Inferior parietal cortex (tissue), 1 donor: ENCODE measurements around the gene FAM13A.
"Not testable (repeated sequence)": the region's sequence is repeated elsewhere in the genome, so short reads cannot be mapped to it uniquely, and the experiment has no call there.

Experiments
- DNase-seq: peaks from one replicate; pipeline ENCODE4 v3.0.0-alpha.2; 2016; ENCODE audit errors: extremely low spot score

FAM13A gene

GRCh38 chr4:89056953-89057398, at the start of gene FAM13A:
FAM13A (minus strand) TSS chr4:89057185; CDS start chr4:89056964, 221 bp downstream.
- peak; percentile 78 for DNase-seq

GRCh38 chr4:89105726-89106125, 48.7 kb upstream of the FAM13A start:
- DNase-seq: no peak

GRCh38 chr4:89101256-89102161, 44.5 kb upstream of the FAM13A start:
- DNase-seq: no peak

GRCh38 chr4:89100853-89101252, 43.9 kb upstream of the FAM13A start:
- DNase-seq: no peak

- DNase-seq: no peak
Measured at GRCh38 chr4:89099471-89099870, 42.5 kb upstream of the FAM13A start.

GRCh38 chr4:89099034-89099433, 42.0 kb upstream of the FAM13A start:
- no peak for DNase-seq

- no peak for DNase-seq
Measured at GRCh38 chr4:89078300-89078699, 21.3 kb upstream of the FAM13A start.

GRCh38 chr4:89077761-89078160, 20.8 kb upstream of the FAM13A start:
- DNase-seq: no peak

GRCh38 chr4:89072921-89073320, 15.9 kb upstream of the FAM13A start:
- DNase-seq: no peak

- no peak for DNase-seq
Measured at GRCh38 chr4:89071311-89071710, 14.3 kb upstream of the FAM13A start.

- no peak for DNase-seq
Measured at GRCh38 chr4:89070041-89070440, 13.1 kb upstream of the FAM13A start.

- no peak for DNase-seq
Measured at GRCh38 chr4:89069481-89069880, 12.5 kb upstream of the FAM13A start.

GRCh38 chr4:89067417-89067816, 10.4 kb upstream of the FAM13A start:
- no peak for DNase-seq

GRCh38 chr4:89064848-89065247, 7.9 kb upstream of the FAM13A start:
- DNase-seq: no peak

GRCh38 chr4:89057844-89058243, 859 bp upstream of the FAM13A start:
- DNase-seq: not testable (repeated sequence)

- DNase-seq: no peak
Measured at GRCh38 chr4:89056292-89056952, 563 bp downstream of the FAM13A start.

- DNase-seq: no peak
Measured at GRCh38 chr4:89055157-89056080, 1.6 kb downstream of the FAM13A start.

GRCh38 chr4:89054627-89055026, 2.4 kb downstream of the FAM13A start:
- no peak for DNase-seq

- no peak for DNase-seq
Measured at GRCh38 chr4:89049853-89050252, 7.1 kb downstream of the FAM13A start.

GRCh38 chr4:89048906-89049601, 7.9 kb downstream of the FAM13A start:
- no peak for DNase-seq
